OCI-LY1 (cell line): ENCODE results near the gene HPRT1.

Experiments used
- H2AFZ ChIP-seq: fragments of 200-600 bp; sonication (generic), shearing (Covaris generic); 2 replicates; pipeline ENCODE4 v1.6.0; 2014; ENCODE audit warnings: antibody characterized with exemption, mild to moderate bottlenecking, low read length
- H3F3A ChIP-seq: fragments of 200-600 bp; sonication (generic), shearing (Covaris generic); 2 replicates; pipeline ENCODE4 v1.6.0; 2014; ENCODE audit warnings: mild to moderate bottlenecking, antibody characterized with exemption, low read length, moderate library complexity; ENCODE audit not compliant: insufficient read depth
- H3K27ac ChIP-seq: fragments of 200-600 bp; sonication (generic); 2 replicates; pipeline ENCODE4 v1.5.1; 2014; ENCODE audit warnings: low read length, mixed run types, mild to moderate bottlenecking, low read depth; ENCODE audit not compliant: poor library complexity, severe bottlenecking
- H3K27me3 ChIP-seq: fragments of 200-600 bp; sonication (generic); 2 replicates; pipeline ENCODE4 v1.6.0; 2014; ENCODE audit warnings: antibody characterized with exemption, mild to moderate bottlenecking, low read length, moderate library complexity; ENCODE audit not compliant: insufficient read depth
- H3K36me3 ChIP-seq: fragments of 200-600 bp; sonication (generic); 2 replicates; pipeline ENCODE4 v1.6.1; 2014; ENCODE audit warnings: mild to moderate bottlenecking, antibody characterized with exemption, low read length, moderate library complexity, mixed read lengths; ENCODE audit not compliant: insufficient read depth
- H3K4me1 ChIP-seq: fragments of 200-600 bp; sonication (generic); 2 replicates; pipeline ENCODE4 v1.5.1; 2014; ENCODE audit warnings: mild to moderate bottlenecking, low read length, moderate library complexity; ENCODE audit not compliant: insufficient read depth, severe bottlenecking
- H3K4me2 ChIP-seq: fragments of 200-600 bp; sonication (generic), shearing (Covaris generic); 2 replicates; pipeline ENCODE4 v1.6.1; 2014; ENCODE audit warnings: low read length
- H3K4me3 ChIP-seq: fragments of 200-600 bp; sonication (generic); 2 replicates; pipeline ENCODE4 v1.5.1; 2014; ENCODE audit warnings: low read length, low read depth, mild to moderate bottlenecking, mixed read lengths; ENCODE audit not compliant: poor library complexity, severe bottlenecking
- H3K79me2 ChIP-seq: fragments of 200-600 bp; shearing (Covaris generic); 2 replicates; pipeline ENCODE4 v1.6.1; 2016; ENCODE audit warnings: mixed run types, low read length, mixed read lengths; ENCODE audit not compliant: insufficient read depth
- H3K9ac ChIP-seq: fragments of 200-600 bp; sonication (generic), shearing (Covaris generic); 2 replicates; pipeline ENCODE4 v1.6.1; 2014; ENCODE audit warnings: mild to moderate bottlenecking, low read length, mixed read lengths
- H3K9me2 ChIP-seq: fragments of 200-600 bp; sonication (generic), shearing (Covaris generic); 2 replicates; pipeline ENCODE4 v1.6.1; 2014; ENCODE audit warnings: low read depth, mild to moderate bottlenecking, low read length, mixed read lengths
- H3K9me3 ChIP-seq: fragments of 200-600 bp; shearing (Covaris generic); 2 replicates; pipeline ENCODE4 v1.6.1; 2014; ENCODE audit warnings: low read length, mixed read lengths
- H4K20me1 ChIP-seq: fragments of 200-600 bp; sonication (generic), shearing (Covaris generic); 2 replicates; pipeline ENCODE4 v1.6.0; 2016; ENCODE audit warnings: mild to moderate bottlenecking, low read length; ENCODE audit not compliant: insufficient read depth
- CTCF ChIP-seq: fragments of 200-600 bp; sonication (generic), shearing (Covaris generic); IDR thresholded peaks from 2 replicates; pipeline ENCODE4 v1.5.1; 2017; ENCODE audit warnings: mild to moderate bottlenecking, antibody characterized with exemption, low read length, moderate library complexity, mixed read lengths
- EZH2 ChIP-seq: fragments of 200-600 bp; sonication (generic), shearing (Covaris generic); IDR thresholded peaks from 2 replicates; pipeline ENCODE4 v1.8.0; 2017; ENCODE audit warnings: borderline replicate concordance, mixed run types, mild to moderate bottlenecking, antibody characterized with exemption, low read length, moderate library complexity, mixed read lengths

Gene HPRT1

GRCh38 chrX:134512566-134512965 is 52.6 kb downstream of the HPRT1 start:
- Histone ChIP-seq H3K27ac (no peak overlapping the region), H3K4me2 (no peak overlapping the region), H3K4me1 (no peaks in the 10 kb centered on the region), H3K36me3 (no peaks in the 10 kb centered on the region), H3K4me3 (no peak overlapping the region), H3K27me3 (no peaks in the 10 kb centered on the region), H3F3A (no peaks in the 10 kb centered on the region), H4K20me1 (no peaks in the 10 kb centered on the region), H3K9me3 (no peaks in the 10 kb centered on the region), H3K9me2 (no peaks in the 10 kb centered on the region), H2AFZ (no peak overlapping the region), H3K79me2 (no peaks in the 10 kb centered on the region), H3K9ac (no peak overlapping the region)
- TF ChIP-seq CTCF (no peak), EZH2 (no peak)

- no peaks in the 10 kb centered on the region for H3K4me1 ChIP-seq
- no peaks in the 10 kb centered on the region for H3F3A ChIP-seq
- no peaks in the 10 kb centered on the region for H3K9me3 ChIP-seq
- H3K9ac ChIP-seq, result no peak overlapping the region
- H3K36me3 ChIP-seq, result no peaks in the 10 kb centered on the region
- H3K4me2 ChIP-seq, result no peak overlapping the region
- H3K27ac ChIP-seq, result no peak overlapping the region
- no peak for TF ChIP-seq EZH2
- no peak for TF ChIP-seq CTCF
- no peak overlapping the region for H3K4me3 ChIP-seq
- H4K20me1 ChIP-seq, result no peaks in the 10 kb centered on the region
- no peaks in the 10 kb centered on the region for H3K27me3 ChIP-seq
- H3K9me2 ChIP-seq, result no peaks in the 10 kb centered on the region
- no peak overlapping the region for H2AFZ ChIP-seq
- H3K79me2 ChIP-seq, result no peaks in the 10 kb centered on the region
Measured at GRCh38 chrX:134513091-134513490, 53.1 kb downstream of the HPRT1 start.

GRCh38 chrX:134520860-134521390 is 61.0 kb downstream of the HPRT1 start:
- Histone ChIP-seq H3K9me2 (no peaks in the 10 kb centered on the region), H3K36me3 (no peaks in the 10 kb centered on the region), H3K27me3 (no peaks in the 10 kb centered on the region), H3K9me3 (no peaks in the 10 kb centered on the region), H3K4me2 (no peak overlapping the region), H3K27ac (no peak overlapping the region), H2AFZ (no peak overlapping the region), H3K9ac (no peak overlapping the region), H3K4me3 (no peak overlapping the region), H4K20me1 (no peaks in the 10 kb centered on the region), H3K4me1 (no peaks in the 10 kb centered on the region), H3K79me2 (no peaks in the 10 kb centered on the region), H3F3A (no peaks in the 10 kb centered on the region)
- TF ChIP-seq EZH2 (no peak), CTCF (peak; percentile 47)
